Measurements from ENCODE around the gene SPRY1. TPM values are rescaled to one million over a fixed set of nuclear protein-coding genes. Genes with fewer than 3 reads are reported as not detected.
A peak's percentile ranks its signal among the peaks of the same experiment; 100 is the strongest.

Gene SPRY1
- total and polyA plus RNA-seq, 2 of the 8 experiments (the other 6 are each of a cell fraction or from before 2014, with no cell fraction given) = 11.7 to 56.2 TPM

- peaks cover 0 to 4% (median 3%) of the 10 kb centered on the region in 4 experiments; a peak in 3 of 7 replicates for H3K4me1 ChIP-seq (replicated peaks in 1 of 4; ENCODE audit: control insufficient read depth in 3 of 4, insufficient read depth in 4 of 4, low read length in 3 of 4)
- no peak overlapping the region for H4K91ac ChIP-seq (replicated peaks; ENCODE audit: insufficient read length, low read length)
- H3K36me3 ChIP-seq (ENCODE audit: control insufficient read depth in 2 of 4, insufficient read depth in 4 of 4, low read length in 3 of 4) = no peaks in the 10 kb centered on the region
- no peak overlapping the region for H4K8ac ChIP-seq (ENCODE audit: extremely low read depth, insufficient read depth, low read length)
- no peaks in the 10 kb centered on the region for H4K20me1 ChIP-seq (replicated peaks in 1 of 2; ENCODE audit: control insufficient read depth in 1 of 2, insufficient read depth in 2 of 2, low read length in 2 of 2)
- POLR2A ChIA-PET (ENCODE audit: partially characterized antibody) = no interaction called here
- H3K56ac ChIP-seq (replicated peaks; ENCODE audit: insufficient read length, low read depth, low read length) = no peak overlapping the region
- no peak overlapping the region for H3K23ac ChIP-seq (ENCODE audit: insufficient read length)
- no peak overlapping the region for H3K9ac ChIP-seq (replicated peaks in 1 of 4; ENCODE audit: extremely low read depth in 1 of 4, low read depth in 3 of 4, low read length in 3 of 4)
- H3K18ac ChIP-seq (ENCODE audit: extremely low read depth, low read length) = peak overlapping the region; percentile 51; the same call in 1 of the 2 replicates
- no peak overlapping the region for H4K5ac ChIP-seq (ENCODE audit: insufficient read length, low read depth, low read length)
- H3K23me2 ChIP-seq (ENCODE audit: low read depth, low read length) = 0 out of 2 replicates have a peak, but pooled peaks cover 2% of the 10 kb centered on the region
- no peak overlapping the region; the same call in 1 of the 2 replicates for H2BK20ac ChIP-seq (ENCODE audit: low read length)
- FAIRE-seq (peak; percentile 48), DNase-seq (ENCODE audit: low read depth in 1 of 2, low spot score in 2 of 2) (no peak)
- H2AFZ ChIP-seq (ENCODE audit: low read length) = peak overlapping the region; percentile 74; the same call in 1 of the 2 replicates
- H3K27ac ChIP-seq (ENCODE audit: low read depth, low read length) = no peak overlapping the region
- CTCF ChIA-PET (ENCODE audit: partially characterized antibody) = interaction anchor here (0.6 to 2.5 kb wide), 3 partner anchors 18 to 298 kb away, joined by 3 to 6 read pairs (median 3); no protein-coding TSS in a partner anchor
- no peak overlapping the region for H3K14ac ChIP-seq (ENCODE audit: insufficient read length)
- no peak overlapping the region for H3K4me3 ChIP-seq (ENCODE audit: extremely low read depth in 1 of 4, insufficient read depth in 2 of 4, low read depth in 3 of 4, low read length in 4 of 4)
- H3K79me1 ChIP-seq (ENCODE audit: low read depth, low read length) = no peaks in the 10 kb centered on the region
- no peak overlapping the region for H3K4me2 ChIP-seq (ENCODE audit: insufficient read depth in 1 of 2, low read depth in 2 of 2, low read length in 2 of 2)
- no peak overlapping the region for H2AK5ac ChIP-seq (ENCODE audit: low read depth, low read length)
- no peak overlapping the region for H3K4ac ChIP-seq (replicated peaks; ENCODE audit: insufficient read length, low read depth, low read length)
- H2BK12ac ChIP-seq (ENCODE audit: low read depth, low read length) = 0 out of 2 replicates have a peak overlapping the region, but pooled peaks have one; percentile 50
- H2BK15ac ChIP-seq (ENCODE audit: low read length) = no peak overlapping the region
- no peak overlapping the region for H2BK5ac ChIP-seq (ENCODE audit: low read depth, low read length)
- no peaks in the 10 kb centered on the region for H3K79me2 ChIP-seq (ENCODE audit: control insufficient read depth in 1 of 2, insufficient read depth in 2 of 2, low read length in 2 of 2)
- no peaks in the 10 kb centered on the region for H3K27me3 ChIP-seq (replicated peaks in 1 of 4; ENCODE audit: control insufficient read depth in 3 of 4, extremely low read depth in 1 of 4, insufficient read depth in 3 of 4, low read length in 3 of 4)
- no peaks in the 10 kb centered on the region for H3K9me3 ChIP-seq (ENCODE audit: insufficient read depth in 2 of 2, low read depth in 1 of 2, low read length in 1 of 2)
- 66% methylated on average over 6 of the region's 6 CpGs; no CpG with 5 or more reads in 1 of the 2 experiments for WGBS, 2 experiments (ENCODE audit: extremely low coverage in 1 of 2, insufficient coverage in 1 of 2, insufficient read length in 1 of 2, insufficient replicate concordance in 2 of 2, low coverage in 1 of 2, low lambda C conversion rate in 2 of 2, missing lambda C conversion rate in 1 of 2)
- H2BK120ac ChIP-seq (replicated peaks; ENCODE audit: low read depth, low read length) = no peak overlapping the region
- TF ChIP-seq KDM5A (IDR thresholded peaks at IDR 0.05; ENCODE audit: low read length) (no peak), FOSL1 (IDR thresholded peaks at IDR 0.05; ENCODE audit: insufficient read depth, low read depth, low read length) (no peak), USF2 (IDR thresholded peaks at IDR 0.05; ENCODE audit: low read length) (no peak), BACH1 (IDR thresholded peaks at IDR 0.05; ENCODE audit: low read length) (no peak), TEAD4 (IDR thresholded peaks at IDR 0.05; ENCODE audit: low read depth, low read length) (no peak), NANOG (IDR thresholded peaks at IDR 0.05; ENCODE audit: insufficient read depth, low read depth, low read length, poor library complexity, severe bottlenecking) (no peak), ATF2 (IDR thresholded peaks at IDR 0.05; ENCODE audit: low read length) (no peak), SP2 (IDR thresholded peaks at IDR 0.05; ENCODE audit: low read length) (no peak), SRF (IDR thresholded peaks at IDR 0.05; ENCODE audit: low read depth, low read length) (no peak), SAP30 (IDR thresholded peaks at IDR 0.05; ENCODE audit: insufficient read depth, insufficient replicate concordance, low read length) (no peak)
These were observed 50.4 kb downstream of the SPRY1 start for GRCh38 chr4:123446865-123447474.
